ENCODE results near the gene NTSR1. TPM values are rescaled to one million over a fixed set of nuclear protein-coding genes. Genes with fewer than 3 reads are reported as not detected.

The NTSR1 gene
- total RNA-seq, 4 donors from 2014 or later: 0.67 TPM; not detected in 3

DNA sequence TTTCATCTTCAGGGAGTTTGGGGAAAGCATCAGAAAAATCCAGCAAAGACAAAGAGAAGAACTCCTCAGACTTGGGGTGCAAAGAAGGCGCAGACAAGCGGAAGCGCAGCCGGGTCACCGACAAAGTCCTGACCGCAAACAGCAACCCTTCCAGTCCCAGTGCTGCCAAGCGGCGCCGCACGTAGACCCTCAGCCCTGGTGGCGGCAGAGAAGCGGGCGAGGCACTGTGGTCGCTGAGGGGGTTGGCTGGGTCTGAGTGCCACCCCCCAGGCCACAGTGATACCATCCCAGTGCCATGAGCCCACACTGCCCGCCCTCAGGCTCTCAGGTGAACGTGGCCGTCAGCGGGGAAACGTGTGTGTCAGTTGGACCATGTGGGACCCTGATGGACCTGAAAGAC is 90.8 kb downstream of the NTSR1 start:
- 94 to 96% methylated on average over 10 to 17 of the region's 19 CpGs for WGBS, 2 donors
- DNase-seq: no peak
- Histone ChIP-seq H3K4me3 (replicated peaks in 1 of 3) (no peak overlapping the region), H3K9me3 (no peaks in the 10 kb centered on the region), H3K4me1 (peaks cover 12 to 13% of the 10 kb centered on the region in 2 donors), H3K27ac (no peak overlapping the region), H3K36me3 (peaks cover 17 to 19% of the 10 kb centered on the region in 2 donors), H3K27me3 (no peaks in the 10 kb centered on the region)
- intact Hi-C loops (cut with DNase I): no loop called here
- TF ChIP-seq, protein P1, sequence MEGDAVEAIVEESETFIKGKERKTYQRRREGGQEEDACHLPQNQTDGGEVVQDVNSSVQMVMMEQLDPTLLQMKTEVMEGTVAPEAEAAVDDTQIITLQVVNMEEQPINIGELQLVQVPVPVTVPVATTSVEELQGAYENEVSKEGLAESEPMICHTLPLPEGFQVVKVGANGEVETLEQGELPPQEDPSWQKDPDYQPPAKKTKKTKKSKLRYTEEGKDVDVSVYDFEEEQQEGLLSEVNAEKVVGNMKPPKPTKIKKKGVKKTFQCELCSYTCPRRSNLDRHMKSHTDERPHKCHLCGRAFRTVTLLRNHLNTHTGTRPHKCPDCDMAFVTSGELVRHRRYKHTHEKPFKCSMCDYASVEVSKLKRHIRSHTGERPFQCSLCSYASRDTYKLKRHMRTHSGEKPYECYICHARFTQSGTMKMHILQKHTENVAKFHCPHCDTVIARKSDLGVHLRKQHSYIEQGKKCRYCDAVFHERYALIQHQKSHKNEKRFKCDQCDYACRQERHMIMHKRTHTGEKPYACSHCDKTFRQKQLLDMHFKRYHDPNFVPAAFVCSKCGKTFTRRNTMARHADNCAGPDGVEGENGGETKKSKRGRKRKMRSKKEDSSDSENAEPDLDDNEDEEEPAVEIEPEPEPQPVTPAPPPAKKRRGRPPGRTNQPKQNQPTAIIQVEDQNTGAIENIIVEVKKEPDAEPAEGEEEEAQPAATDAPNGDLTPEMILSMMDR (IDR thresholded peaks at IDR 0.05): no peak
- TF ChIP-seq POLR2A (IDR thresholded peaks at IDR 0.05): no peak

DNA sequence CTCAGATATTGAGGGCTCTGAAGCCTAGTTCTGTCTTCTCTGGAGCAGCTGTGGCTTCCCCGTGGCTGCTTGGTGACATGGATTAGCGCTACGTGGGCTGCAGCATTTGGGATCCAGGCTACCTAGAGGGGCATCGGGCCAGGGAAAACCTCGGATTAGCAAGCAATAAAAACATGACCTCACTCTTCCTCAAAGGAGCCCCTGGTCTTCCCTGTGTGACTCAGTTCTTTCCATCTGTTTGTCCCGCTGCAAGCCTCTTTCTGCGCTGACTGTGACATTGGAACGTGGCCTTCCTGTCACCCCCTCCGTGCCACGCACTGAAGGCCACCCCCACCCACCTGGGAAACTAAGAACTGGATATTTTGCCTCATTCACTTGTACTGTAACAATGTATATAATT is 91.2 kb downstream of the NTSR1 start:
- 93 to 94% methylated on average over 7 to 10 of the region's 10 CpGs for WGBS, 2 donors
- TF ChIP-seq, protein P1 (IDR thresholded peaks at IDR 0.05): no peak
- no peak for TF ChIP-seq POLR2A (IDR thresholded peaks at IDR 0.05)
- intact Hi-C loops (cut with DNase I): no loop called here

DNA sequence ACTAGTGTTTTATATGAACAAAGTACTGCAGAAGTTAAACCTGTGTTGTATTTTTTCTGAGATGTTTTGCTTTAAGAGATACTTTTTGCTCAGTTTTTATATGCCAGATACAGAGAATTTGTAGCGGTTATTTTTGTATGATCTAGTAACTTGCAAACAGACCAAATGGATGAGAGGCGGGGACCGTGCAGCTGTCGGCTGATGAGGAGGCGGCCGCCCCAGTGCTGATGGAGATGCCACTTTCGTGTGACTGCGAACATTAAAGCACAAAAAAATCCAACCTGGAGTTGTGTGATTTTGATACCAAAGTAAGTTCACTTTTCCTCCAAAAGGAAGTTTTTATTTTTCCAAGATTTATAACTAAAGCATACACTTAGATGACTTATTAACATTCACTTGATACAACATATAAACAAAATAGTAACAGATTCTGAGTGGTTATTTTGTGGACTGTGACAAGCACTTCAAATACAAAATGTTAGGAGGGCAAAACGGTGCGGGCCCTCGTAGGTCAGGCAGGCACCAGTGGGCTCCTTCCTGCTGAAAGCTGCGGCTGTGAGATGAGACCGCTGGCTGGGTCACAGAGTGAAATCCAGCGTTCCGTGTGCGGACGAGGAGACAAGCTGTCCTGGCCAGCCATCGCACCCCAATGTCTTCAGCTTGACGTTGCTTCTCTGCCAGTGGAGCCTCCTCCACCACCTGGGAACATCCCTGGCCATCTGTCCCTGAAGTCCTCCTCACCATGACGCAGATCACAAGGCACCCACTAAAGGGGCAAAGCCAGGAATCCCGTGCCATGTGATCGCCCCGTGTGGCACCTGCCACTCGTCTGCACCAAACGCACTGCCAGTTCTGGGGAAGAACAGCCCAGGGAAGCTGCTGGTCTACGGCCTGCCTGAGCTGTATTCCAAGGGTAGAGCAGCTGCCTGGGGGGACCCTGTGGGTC is 92.0 kb downstream of the NTSR1 start:
- no peak for DNase-seq
- Histone ChIP-seq H3K4me1 (peaks cover 7 to 8% of the 10 kb centered on the region in 2 donors), H3K4me3 (replicated peaks in 1 of 3) (no peak overlapping the region), H3K27ac (no peak overlapping the region), H3K9me3 (no peaks in the 10 kb centered on the region), H3K36me3 (peaks cover 17 to 19% of the 10 kb centered on the region in 2 donors), H3K27me3 (no peaks in the 10 kb centered on the region)
- WGBS, 2 donors: 90 to 92% methylated on average over 19 to 26 of the region's 26 CpGs
- no peak for TF ChIP-seq POLR2A (IDR thresholded peaks at IDR 0.05)
- TF ChIP-seq, protein P1 (IDR thresholded peaks at IDR 0.05): no peak
- intact Hi-C loops (cut with DNase I): no loop called here

More for the DNA sequence above, 91.2 kb downstream of the NTSR1 start:
- no peaks in the 10 kb centered on the region for H3K9me3 ChIP-seq
- no peak overlapping the region for H3K4me3 ChIP-seq (replicated peaks in 1 of 3)
- peaks cover 17 to 19% of the 10 kb centered on the region in 2 donors for H3K36me3 ChIP-seq
- peaks cover 8 to 10% of the 10 kb centered on the region in 2 donors for H3K4me1 ChIP-seq
- DNase-seq: no peak
- H3K27ac ChIP-seq: no peak overlapping the region
- H3K27me3 ChIP-seq: no peaks in the 10 kb centered on the region

DNA sequence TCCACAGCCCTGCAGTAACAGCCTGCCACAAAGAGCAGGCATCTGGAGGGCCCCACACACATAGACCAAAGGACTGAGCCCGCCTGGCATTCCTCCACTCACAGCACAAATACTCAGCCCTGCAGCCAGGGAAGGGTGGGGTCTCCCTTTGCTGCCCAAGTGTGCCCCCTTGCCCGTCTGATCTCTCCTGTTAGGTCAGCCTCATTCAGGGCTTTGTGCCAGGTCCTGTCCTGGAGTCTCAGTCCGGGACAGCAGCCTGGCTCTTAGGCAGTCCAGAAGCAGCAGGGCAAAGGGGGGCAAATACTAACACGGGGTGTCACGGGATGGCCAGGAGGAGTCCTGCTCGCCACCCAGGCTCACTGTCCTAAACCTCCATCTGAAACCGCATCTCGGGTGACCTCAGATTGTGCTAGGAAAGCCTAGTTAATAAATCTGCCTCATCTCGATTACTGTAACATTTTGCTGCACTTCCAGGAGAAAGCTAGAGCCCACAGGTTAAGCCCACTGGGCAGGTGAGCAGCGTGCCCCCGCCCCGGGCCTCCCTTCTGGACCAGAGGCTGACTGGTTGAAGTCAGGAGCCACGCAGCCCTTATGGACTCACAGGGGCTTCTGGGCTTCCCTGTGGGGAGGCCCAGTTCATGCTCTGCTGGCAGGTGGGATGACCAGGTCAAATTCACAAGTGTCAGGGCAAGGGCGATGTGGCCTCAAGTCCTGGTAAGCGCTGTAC is 92.8 kb downstream of the NTSR1 start:
- Histone ChIP-seq H3K27ac (no peak overlapping the region), H3K4me1 (peaks cover 11 to 16% of the 10 kb centered on the region in 2 donors), H3K36me3 (peaks cover 17 to 19% of the 10 kb centered on the region in 2 donors), H3K27me3 (no peaks in the 10 kb centered on the region), H3K4me3 (replicated peaks in 1 of 3) (no peak overlapping the region), H3K9me3 (no peaks in the 10 kb centered on the region)
- DNase-seq: no peak
- no peak for TF ChIP-seq POLR2A (IDR thresholded peaks at IDR 0.05)
- TF ChIP-seq, protein P1 (IDR thresholded peaks at IDR 0.05): no peak
- intact Hi-C loops (cut with DNase I): no loop called here
- WGBS, 2 donors: 88 to 93% methylated on average over 14 to 15 of the region's 15 CpGs
